HepG2 (cell line): ENCODE data around the gene LINC00237. TPM values are rescaled to one million over a fixed set of nuclear protein-coding genes. Genes with fewer than 3 reads are reported as not detected.

Experiments used
- BCLAF1 ChIP-seq: fragments of 450-650 bp; IDR thresholded peaks from 2 replicates; pipeline ENCODE4 v1.6.1; 2017; ENCODE audit warnings: mild to moderate bottlenecking
- FOSL2 ChIP-seq: sonication (generic); formaldehyde crosslinking; IDR thresholded peaks from 2 replicates; pipeline ENCODE4 v1.4.0; 2020; ENCODE audit warnings: missing genetic modification reagents
- HMGXB4 ChIP-seq, 2 experiments: sonication (generic) in 1 of 2; formaldehyde crosslinking in 1 of 2; IDR thresholded peaks; 2 replicates each; pipeline versions ENCODE4 v1.4.0 to v1.6.1; 2018 to 2020; ENCODE audit warnings: missing genetic modification reagents in 2 of 2, borderline replicate concordance in 1 of 2, low read depth in 1 of 2, mild to moderate bottlenecking in 1 of 2, missing biosample characterization in 1 of 2
- KAT7 ChIP-seq: IDR thresholded peaks from 2 replicates; pipeline ENCODE4 v1.6.1; 2018; ENCODE audit warnings: borderline replicate concordance, missing compliant biosample characterization
- MEIS1 ChIP-seq: sonication (generic); formaldehyde crosslinking; IDR thresholded peaks from 2 replicates; pipeline ENCODE4 v1.9.0; 2021; ENCODE audit warnings: mild to moderate bottlenecking, missing genetic modification reagents, moderate library complexity, borderline replicate concordance
- POLR2AphosphoS2 ChIP-seq: IDR thresholded peaks from 2 replicates; pipeline ENCODE4 v1.6.1; 2011; ENCODE audit warnings: low read depth, low read length, improper control_type of control experiment
- TAF1 ChIP-seq: sonication (generic); formaldehyde crosslinking; IDR thresholded peaks from 2 replicates; pipeline ENCODE4 v1.4.0; 2020; ENCODE audit warnings: missing genetic modification reagents
- UBTF ChIP-seq: sonication (generic); formaldehyde crosslinking; IDR thresholded peaks from 2 replicates; pipeline ENCODE4 v1.4.0; 2020; ENCODE audit warnings: mild to moderate bottlenecking, missing genetic modification reagents
- ZBTB8A ChIP-seq: sonication (generic); formaldehyde crosslinking; IDR thresholded peaks from 2 replicates; pipeline ENCODE4 v1.4.0; 2020; ENCODE audit warnings: mild to moderate bottlenecking, low read depth, missing genetic modification reagents, borderline replicate concordance
- ZFY ChIP-seq: sonication (generic); formaldehyde crosslinking; IDR thresholded peaks from 2 replicates; pipeline ENCODE4 v1.4.0; 2020; ENCODE audit warnings: missing genetic modification reagents
- ZFYVE20 ChIP-seq: sonication (generic); formaldehyde crosslinking; IDR thresholded peaks from 2 replicates; pipeline ENCODE4 v1.8.0; 2023; ENCODE audit warnings: low read depth, mild to moderate bottlenecking, moderate library complexity, missing genetic modification reagents, borderline replicate concordance
- ZMAT3 ChIP-seq: sonication (generic); formaldehyde crosslinking; conservative IDR thresholded peaks from 2 replicates; pipeline ENCODE4 v1.7.0; 2021; ENCODE audit warnings: missing genetic modification reagents
- ZNF276 ChIP-seq: sonication (generic); formaldehyde crosslinking; IDR thresholded peaks from 2 replicates; pipeline ENCODE4 v1.4.0; 2020; ENCODE audit warnings: mild to moderate bottlenecking, low read depth, missing genetic modification reagents
- ZNF281 ChIP-seq: sonication (generic); formaldehyde crosslinking; IDR thresholded peaks from 2 replicates; pipeline ENCODE4 v1.4.0; 2020; ENCODE audit warnings: missing genetic modification reagents, borderline replicate concordance
- ZNF678 ChIP-seq: sonication (generic); formaldehyde crosslinking; IDR thresholded peaks from 2 replicates; pipeline ENCODE4 v1.4.0; 2020; ENCODE audit warnings: mild to moderate bottlenecking, missing genetic modification reagents
- ZNF766 ChIP-seq: sonication (generic); formaldehyde crosslinking; IDR thresholded peaks from 2 replicates; pipeline ENCODE4 v1.5.0; 2020; ENCODE audit warnings: missing genetic modification reagents, borderline replicate concordance
- polyA plus RNA-seq, 8 experiments: library from polyadenylated mRNA; depleted of rRNA in 3 of 8; stranded (reverse) in 7 of 8; unstranded in 1 of 8; fragments of >200 nt; fragmentation: Illumina TruSeq in 4 of 8; extraction: Trizol in 4 of 8; gene quantifications; 2 replicates each; pipeline versions ENCODE4 v1.2.1 to v1.2.3, GENCODE V29; 2011 to 2016; ENCODE audit warnings: low read depth in 4 of 8, missing spikeins in 1 of 8, mixed read lengths in 1 of 8; ENCODE audit not compliant: insufficient read depth in 1 of 8
- total RNA-seq, 5 experiments: library from RNA; depleted of rRNA; stranded (reverse); fragments of >200 nt; fragmentation: Illumina TruSeq; extraction: Trizol; gene quantifications; 2 replicates each; pipeline ENCODE4 v1.2.3, GENCODE V29; 2016; ENCODE audit warnings: low read depth in 1 of 5

Gene LINC00237
- total and polyA plus RNA-seq, 2 of the 13 experiments (the other 11 are each of a cell fraction or from before 2014, with no cell fraction given), result not detected

GRCh38 chr20:21139881-21140566, 33.9 kb upstream of the LINC00237 start (continued):
- no peak for TF ChIP-seq BCLAF1
- no peak for TF ChIP-seq ZFYVE20
- no peak for TF ChIP-seq ZNF678 (CRISPR knock-in tag)
- no peak for TF ChIP-seq MEIS1 (CRISPR knock-in tag)
- TF ChIP-seq ZNF281 (CRISPR knock-in tag), result no peak
- peak; percentile 41 for TF ChIP-seq FOSL2 (CRISPR knock-in tag)
- TF ChIP-seq ZNF276 (CRISPR knock-in tag), result no peak
- TF ChIP-seq HMGXB4 (CRISPR knock-in tag; IDR thresholded peaks at IDR 0.05; ENCODE audit: borderline replicate concordance in 1 of 2, low read depth in 1 of 2), result peak in 1 of 2 experiments; percentile 62; a peak in 1 of 4 replicates
- TF ChIP-seq ZFY (CRISPR knock-in tag), result no peak
- TF ChIP-seq ZNF766, result no peak
- TF ChIP-seq ZMAT3 (CRISPR knock-in tag), result no peak
- 0 out of 2 replicates have a peak, but pooled peaks have one; percentile 24 for TF ChIP-seq UBTF (CRISPR knock-in tag)
- no peak for TF ChIP-seq ZBTB8A (CRISPR knock-in tag)
- TF ChIP-seq POLR2AphosphoS2, result no peak
- TF ChIP-seq KAT7 (CRISPR knock-in tag), result 0 out of 2 replicates have a peak, but pooled peaks have one; percentile 21
- no peak for TF ChIP-seq TAF1 (CRISPR knock-in tag)
